ENCODE results near the gene PAX3.

PAX3 gene

DNA sequence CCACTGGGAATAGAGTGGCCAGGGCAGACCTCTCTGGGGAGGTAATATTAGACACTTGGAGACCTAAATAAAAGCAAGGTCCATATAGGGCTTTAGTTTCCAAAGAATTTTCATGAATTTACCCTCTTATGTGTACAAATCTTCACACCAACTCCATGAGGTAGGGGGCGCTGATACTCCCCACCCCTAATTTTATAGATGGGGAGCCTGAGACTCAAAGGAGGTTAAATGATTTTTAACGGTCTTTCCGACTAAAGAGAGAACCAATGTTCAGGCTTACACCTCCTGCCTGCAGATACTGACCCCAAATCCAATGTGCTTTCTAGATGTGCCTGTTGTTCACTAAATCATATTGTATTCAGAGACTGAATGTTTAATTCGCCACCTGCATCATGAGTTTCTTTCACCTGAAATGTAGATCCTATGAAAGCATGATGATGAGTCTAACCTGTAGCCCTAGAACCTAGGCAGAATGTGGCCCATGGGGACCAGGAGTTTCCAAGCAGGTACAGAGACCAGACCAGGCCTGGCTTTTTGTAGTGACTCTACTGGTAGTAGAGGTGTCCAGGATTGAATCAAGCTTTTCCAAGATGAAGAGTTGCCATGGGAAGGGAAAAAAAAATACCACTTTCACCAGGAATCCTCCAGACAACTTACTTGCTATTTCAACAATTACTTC is 16.8 kb upstream of the PAX3 start:
- DNase-seq (ENCODE audit: extremely low read depth, insufficient read length): no peak
- Histone ChIP-seq H3K27me3 (replicated peaks; ENCODE audit: control insufficient read depth, insufficient read depth, low read length) (peaks cover 2% of the 10 kb centered on the region; the same call in 1 of the 2 replicates), H3K4me3 (replicated peaks; ENCODE audit: low read depth, low read length) (no peak overlapping the region), H3K36me3 (ENCODE audit: control insufficient read depth, insufficient read depth, low read length) (no peaks in the 10 kb centered on the region)
- TF ChIP-seq CTCF (IDR thresholded peaks at IDR 0.05; ENCODE audit: insufficient read depth, low read length, poor library complexity, severe bottlenecking): peak; percentile 40

- H3K4me3 ChIP-seq (replicated peaks; ENCODE audit: low read depth, low read length): no peak overlapping the region
- no peak for TF ChIP-seq CTCF (IDR thresholded peaks at IDR 0.05; ENCODE audit: insufficient read depth, low read length, poor library complexity, severe bottlenecking)
- H3K27me3 ChIP-seq (replicated peaks; ENCODE audit: control insufficient read depth, insufficient read depth, low read length): peaks cover 2% of the 10 kb centered on the region; the same call in 1 of the 2 replicates
- DNase-seq (ENCODE audit: extremely low read depth, insufficient read length): no peak
- H3K36me3 ChIP-seq (ENCODE audit: control insufficient read depth, insufficient read depth, low read length): no peaks in the 10 kb centered on the region
Observed at GRCh38 chr2:222313816-222314215, 15.0 kb upstream of the PAX3 start.

GRCh38 chr2:222311978-222312738 is 13.4 kb upstream of the PAX3 start:
- no peak for DNase-seq (ENCODE audit: extremely low read depth, insufficient read length)
- Histone ChIP-seq H3K27me3 (replicated peaks; ENCODE audit: control insufficient read depth, insufficient read depth, low read length) (peaks cover 4% of the 10 kb centered on the region; the same call in 1 of the 2 replicates), H3K36me3 (ENCODE audit: control insufficient read depth, insufficient read depth, low read length) (no peaks in the 10 kb centered on the region), H3K4me3 (replicated peaks; ENCODE audit: low read depth, low read length) (peak overlapping the region; percentile 5; the same call in 1 of the 2 replicates)
- no peak for TF ChIP-seq CTCF (IDR thresholded peaks at IDR 0.05; ENCODE audit: insufficient read depth, low read length, poor library complexity, severe bottlenecking)

DNA sequence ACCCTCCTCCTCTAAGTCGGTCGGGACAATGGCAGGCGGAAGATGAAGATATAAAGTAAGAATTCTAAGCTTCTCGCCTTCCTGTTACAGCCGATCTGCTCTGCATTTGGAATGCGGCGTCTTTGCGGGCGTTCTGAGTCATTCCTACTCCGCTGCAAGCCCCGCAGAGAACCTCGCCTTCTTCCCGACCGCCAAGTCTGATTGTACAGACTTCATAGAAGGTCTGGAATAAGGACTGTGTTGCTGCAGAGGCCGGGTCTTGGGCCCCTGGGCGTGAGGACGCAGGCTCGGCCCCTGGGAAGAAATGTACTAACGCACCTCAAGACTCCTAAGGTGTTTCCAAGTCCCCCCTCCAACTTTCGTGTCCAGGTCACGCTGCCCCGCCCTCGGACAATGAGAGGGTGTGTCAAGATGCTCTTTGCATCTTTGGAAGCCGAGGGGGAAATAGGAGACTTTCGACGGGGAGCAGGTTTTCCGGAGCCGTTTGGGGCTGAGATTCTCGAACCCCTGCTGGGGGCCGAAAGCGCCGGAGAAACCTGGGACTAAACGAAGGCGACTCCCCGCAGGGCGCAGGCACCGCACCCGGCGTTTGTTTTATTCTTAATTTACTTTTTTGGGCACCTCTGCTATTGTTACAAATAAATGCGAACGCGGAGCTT is 12.7 kb upstream of the PAX3 start:
- no peak for DNase-seq (ENCODE audit: extremely low read depth, insufficient read length)
- Histone ChIP-seq H3K4me3 (replicated peaks; ENCODE audit: low read depth, low read length) (no peak overlapping the region), H3K36me3 (ENCODE audit: control insufficient read depth, insufficient read depth, low read length) (no peaks in the 10 kb centered on the region), H3K27me3 (replicated peaks; ENCODE audit: control insufficient read depth, insufficient read depth, low read length) (peaks cover 6% of the 10 kb centered on the region)
- no peak for TF ChIP-seq CTCF (IDR thresholded peaks at IDR 0.05; ENCODE audit: insufficient read depth, low read length, poor library complexity, severe bottlenecking)

- H3K4me3 ChIP-seq (replicated peaks; ENCODE audit: low read depth, low read length): no peak overlapping the region
- TF ChIP-seq CTCF (IDR thresholded peaks at IDR 0.05; ENCODE audit: insufficient read depth, low read length, poor library complexity, severe bottlenecking): no peak
- peaks cover 9% of the 10 kb centered on the region for H3K27me3 ChIP-seq (replicated peaks; ENCODE audit: control insufficient read depth, insufficient read depth, low read length)
- H3K36me3 ChIP-seq (ENCODE audit: control insufficient read depth, insufficient read depth, low read length): no peaks in the 10 kb centered on the region
- DNase-seq (ENCODE audit: extremely low read depth, insufficient read length): no peak
Observed at GRCh38 chr2:222310747-222311318, 12.0 kb upstream of the PAX3 start.

Measured in GM06990 (cell line).